ENCODE data around the gene SUGCT.

SUGCT gene

GRCh38 chr7:40418983-40419382 is 284.2 kb downstream of the SUGCT start:
- H3K27ac ChIP-seq: no peak overlapping the region
- no peaks in the 10 kb centered on the region for H3K27me3 ChIP-seq (replicated peaks)
- DNase-seq: no peak
- no peaks in the 10 kb centered on the region for H3K36me3 ChIP-seq (replicated peaks)
- H3K4me3 ChIP-seq (ENCODE audit: low read depth, low read length): no peak overlapping the region
- in situ Hi-C loops (cut with HindIII; ENCODE audit: low pct_ligation_motif_present, low sequenced_read_pairs): no loop called here
- TF ChIP-seq CTCF (IDR thresholded peaks at IDR 0.05; ENCODE audit: low read depth, low read length, missing control alignments): no peak

DNA sequence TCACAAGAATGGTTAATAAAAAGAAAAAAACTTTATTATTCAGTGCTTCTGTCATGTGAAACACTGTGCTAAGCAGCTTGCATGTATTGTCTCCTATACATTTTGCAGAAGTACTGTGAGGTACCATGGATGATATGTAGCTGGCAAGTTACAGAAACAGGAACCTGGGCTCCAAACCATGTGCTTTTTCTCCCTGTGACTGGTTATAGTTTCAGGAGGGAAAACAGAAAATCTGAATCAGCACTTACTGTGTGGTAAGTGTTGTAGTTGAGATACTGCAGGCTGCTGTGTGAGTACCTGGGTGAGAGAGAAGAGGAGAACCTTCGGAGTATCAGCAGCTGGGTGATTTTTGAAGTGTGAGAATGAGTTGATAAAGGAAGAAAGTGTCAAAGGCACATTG is 285.0 kb downstream of the SUGCT start:
- in situ Hi-C loops (cut with HindIII; ENCODE audit: low pct_ligation_motif_present, low sequenced_read_pairs): no loop called here
- Histone ChIP-seq H3K27me3 (replicated peaks) (no peaks in the 10 kb centered on the region), H3K36me3 (replicated peaks) (no peaks in the 10 kb centered on the region), H3K27ac (no peak overlapping the region), H3K4me3 (ENCODE audit: low read depth, low read length) (no peak overlapping the region)
- no peak for DNase-seq
- TF ChIP-seq CTCF (IDR thresholded peaks at IDR 0.05; ENCODE audit: low read depth, low read length, missing control alignments): no peak

DNA sequence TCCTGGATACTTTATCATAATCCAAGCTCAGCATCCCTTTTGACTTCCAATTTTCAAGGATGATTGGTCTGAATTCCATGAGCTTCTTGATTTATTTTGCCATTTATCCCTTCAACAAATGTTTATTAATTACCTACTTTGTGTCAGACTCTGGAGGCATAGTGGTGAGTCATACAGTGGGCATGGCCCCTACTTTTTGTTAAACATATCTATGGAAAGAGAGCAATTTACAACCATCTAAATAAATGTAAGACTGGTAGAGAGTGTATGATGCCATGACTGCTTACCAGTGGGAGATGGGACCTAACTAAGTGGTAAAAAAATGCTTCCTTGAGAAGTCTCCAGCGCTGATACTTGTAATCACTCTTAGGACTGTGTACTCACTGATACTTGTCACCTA is 286.6 kb downstream of the SUGCT start:
- no peak overlapping the region for H3K27ac ChIP-seq
- in situ Hi-C loops (cut with HindIII; ENCODE audit: low pct_ligation_motif_present, low sequenced_read_pairs): no loop called here
- no peaks in the 10 kb centered on the region for H3K27me3 ChIP-seq (replicated peaks)
- DNase-seq: no peak
- TF ChIP-seq CTCF (IDR thresholded peaks at IDR 0.05; ENCODE audit: low read depth, low read length, missing control alignments): no peak
- no peak overlapping the region for H3K4me3 ChIP-seq (ENCODE audit: low read depth, low read length)
- no peaks in the 10 kb centered on the region for H3K36me3 ChIP-seq (replicated peaks)

GRCh38 chr7:40425696-40426095 is 290.9 kb downstream of the SUGCT start:
- H3K36me3 ChIP-seq (replicated peaks): no peaks in the 10 kb centered on the region
- no peak for TF ChIP-seq CTCF (IDR thresholded peaks at IDR 0.05; ENCODE audit: low read depth, low read length, missing control alignments)

DNA sequence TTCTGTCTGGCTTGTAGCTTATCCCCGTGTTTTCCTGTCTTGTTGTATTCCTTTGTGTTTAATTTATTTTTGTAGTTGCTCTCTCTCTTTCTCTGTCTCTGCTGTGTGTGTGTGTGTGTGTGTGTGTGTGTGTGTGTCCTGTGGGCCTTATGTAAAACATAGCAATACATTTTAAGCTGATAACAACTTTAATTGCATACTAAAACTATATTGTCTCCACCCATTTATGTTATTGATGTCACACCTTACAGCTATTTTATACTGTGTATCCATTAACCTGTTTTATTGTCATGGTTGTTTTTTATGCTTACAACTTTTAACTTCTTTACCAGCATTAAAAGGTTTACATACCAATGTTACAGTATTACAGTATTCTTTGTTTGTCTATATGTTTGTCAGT is 293.6 kb downstream of the SUGCT start:
- TF ChIP-seq CTCF (IDR thresholded peaks at IDR 0.05; ENCODE audit: low read depth, low read length, missing control alignments): no peak
- in situ Hi-C loops (cut with HindIII; ENCODE audit: low pct_ligation_motif_present, low sequenced_read_pairs): no loop called here

More at GRCh38 chr7:40425696-40426095, 290.9 kb downstream of the SUGCT start:
- Histone ChIP-seq H3K4me3 (ENCODE audit: low read depth, low read length) (no peak overlapping the region), H3K27me3 (replicated peaks) (no peaks in the 10 kb centered on the region), H3K27ac (no peak overlapping the region)
- DNase-seq: no peak
- in situ Hi-C loops (cut with HindIII; ENCODE audit: low pct_ligation_motif_present, low sequenced_read_pairs): no loop called here

GRCh38 chr7:40429826-40430225 is 295.0 kb downstream of the SUGCT start:
- Histone ChIP-seq H3K27ac (peak overlapping the region; percentile 16), H3K36me3 (replicated peaks) (no peaks in the 10 kb centered on the region), H3K4me3 (ENCODE audit: low read depth, low read length) (no peak overlapping the region), H3K27me3 (replicated peaks) (no peaks in the 10 kb centered on the region)
- TF ChIP-seq CTCF (IDR thresholded peaks at IDR 0.05; ENCODE audit: low read depth, low read length, missing control alignments): no peak
- no peak for DNase-seq
- in situ Hi-C loops (cut with HindIII; ENCODE audit: low pct_ligation_motif_present, low sequenced_read_pairs): no loop called here

More for the DNA sequence above, 293.6 kb downstream of the SUGCT start:
- DNase-seq: no peak
- Histone ChIP-seq H3K36me3 (replicated peaks) (no peaks in the 10 kb centered on the region), H3K27me3 (replicated peaks) (no peaks in the 10 kb centered on the region), H3K27ac (no peak overlapping the region), H3K4me3 (ENCODE audit: low read depth, low read length) (no peak overlapping the region)
